ENCODE data around the gene MX1.

The MX1 gene, protein sequence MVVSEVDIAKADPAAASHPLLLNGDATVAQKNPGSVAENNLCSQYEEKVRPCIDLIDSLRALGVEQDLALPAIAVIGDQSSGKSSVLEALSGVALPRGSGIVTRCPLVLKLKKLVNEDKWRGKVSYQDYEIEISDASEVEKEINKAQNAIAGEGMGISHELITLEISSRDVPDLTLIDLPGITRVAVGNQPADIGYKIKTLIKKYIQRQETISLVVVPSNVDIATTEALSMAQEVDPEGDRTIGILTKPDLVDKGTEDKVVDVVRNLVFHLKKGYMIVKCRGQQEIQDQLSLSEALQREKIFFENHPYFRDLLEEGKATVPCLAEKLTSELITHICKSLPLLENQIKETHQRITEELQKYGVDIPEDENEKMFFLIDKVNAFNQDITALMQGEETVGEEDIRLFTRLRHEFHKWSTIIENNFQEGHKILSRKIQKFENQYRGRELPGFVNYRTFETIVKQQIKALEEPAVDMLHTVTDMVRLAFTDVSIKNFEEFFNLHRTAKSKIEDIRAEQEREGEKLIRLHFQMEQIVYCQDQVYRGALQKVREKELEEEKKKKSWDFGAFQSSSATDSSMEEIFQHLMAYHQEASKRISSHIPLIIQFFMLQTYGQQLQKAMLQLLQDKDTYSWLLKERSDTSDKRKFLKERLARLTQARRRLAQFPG

GRCh38 chr21:41425954-41426675 is at the start of gene MX1:
TSS of gene MX1 (plus strand) at chr21:41426239. CDS start at chr21:41432071, 5,832 bp downstream.
- peak; percentile 87 for DNase-seq
- peaks cover 67% of the 10 kb centered on the region for H3K4me1 Mint-ChIP-seq (ENCODE audit: low read depth)
- H3K4me3 Mint-ChIP-seq = peak within 1 kb of the TSS; percentile 87
- no peaks in the 10 kb centered on the region for H3K27me3 Mint-ChIP-seq
- H3K9me3 Mint-ChIP-seq = no peaks in the 10 kb centered on the region
- H3K27ac Mint-ChIP-seq = peak within 1 kb of the TSS; percentile 94
- H3K36me3 Mint-ChIP-seq (ENCODE audit: low read depth) = peaks cover 28% of the 10 kb centered on the region

GRCh38 chr21:41377715-41378114 is 48.3 kb upstream of the MX1 start:
- Mint-ChIP-seq H3K36me3 (ENCODE audit: low read depth) (peaks cover 59% of the 10 kb centered on the region), H3K9me3 (no peaks in the 10 kb centered on the region), H3K4me1 (ENCODE audit: low read depth) (peaks cover 25% of the 10 kb centered on the region), H3K4me3 (no peak overlapping the region), H3K27me3 (no peaks in the 10 kb centered on the region), H3K27ac (peak overlapping the region; percentile 4)
- DNase-seq = no peak

- peaks cover 16% of the 10 kb centered on the region for H3K4me1 Mint-ChIP-seq (ENCODE audit: low read depth)
- no peak overlapping the region for H3K4me3 Mint-ChIP-seq
- DNase-seq = no peak
- no peak overlapping the region for H3K27ac Mint-ChIP-seq
- peaks cover 62% of the 10 kb centered on the region for H3K36me3 Mint-ChIP-seq (ENCODE audit: low read depth)
- no peaks in the 10 kb centered on the region for H3K9me3 Mint-ChIP-seq
- no peaks in the 10 kb centered on the region for H3K27me3 Mint-ChIP-seq
Measured at GRCh38 chr21:41378849-41379248, 47.2 kb upstream of the MX1 start.

DNA sequence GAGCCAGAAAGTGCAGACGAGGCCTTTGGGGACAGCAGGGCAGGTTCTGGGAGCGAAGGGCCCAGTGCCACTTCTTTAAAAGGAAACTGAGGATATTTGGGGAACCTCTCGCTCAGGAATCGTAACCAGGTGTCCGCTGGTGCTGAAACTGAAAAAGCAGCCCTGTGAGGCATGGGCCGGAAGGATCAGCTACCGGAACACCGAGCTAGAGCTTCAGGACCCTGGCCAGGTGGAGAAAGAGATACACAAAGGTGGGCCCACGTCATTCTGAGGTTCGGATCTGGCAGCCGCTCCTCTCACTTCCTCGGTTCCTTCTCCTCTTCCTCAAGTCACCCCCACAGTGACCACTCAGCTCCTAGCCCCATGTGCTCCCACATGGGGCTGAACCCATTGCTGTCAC is 46.1 kb upstream of the MX1 start:
- Mint-ChIP-seq H3K27me3 (no peaks in the 10 kb centered on the region), H3K4me1 (ENCODE audit: low read depth) (peaks cover 8% of the 10 kb centered on the region), H3K4me3 (no peak overlapping the region), H3K27ac (no peak overlapping the region), H3K9me3 (no peaks in the 10 kb centered on the region), H3K36me3 (ENCODE audit: low read depth) (peaks cover 63% of the 10 kb centered on the region)
- no peak for DNase-seq

DNA sequence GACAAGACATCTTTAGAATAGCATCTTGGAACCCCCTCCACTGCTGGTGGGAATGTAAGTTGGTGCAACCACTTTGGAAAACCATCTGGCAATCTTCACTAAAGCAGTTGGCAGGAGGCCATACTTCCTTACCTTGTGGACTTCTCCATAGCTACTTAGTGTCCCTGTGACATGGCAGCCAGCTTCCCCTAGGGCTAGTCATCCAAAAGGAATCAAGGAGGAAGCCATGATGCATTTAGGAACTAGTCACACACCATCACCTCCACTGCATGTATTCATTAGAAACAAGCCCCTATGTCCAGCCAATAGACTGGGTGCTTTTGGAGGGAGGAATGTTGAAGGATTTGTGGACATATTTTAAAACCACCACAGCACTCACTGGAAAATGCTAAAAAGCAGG is 44.3 kb upstream of the MX1 start:
- peaks cover 66% of the 10 kb centered on the region for H3K36me3 Mint-ChIP-seq (ENCODE audit: low read depth)
- H3K9me3 Mint-ChIP-seq = no peaks in the 10 kb centered on the region
- no peak overlapping the region for H3K4me3 Mint-ChIP-seq
- H3K27me3 Mint-ChIP-seq = no peaks in the 10 kb centered on the region
- peaks cover 2% of the 10 kb centered on the region for H3K4me1 Mint-ChIP-seq (ENCODE audit: low read depth)
- H3K27ac Mint-ChIP-seq = no peak overlapping the region
- no peak for DNase-seq

GRCh38 chr21:41387042-41387819 is 38.8 kb upstream of the MX1 start:
- H3K36me3 Mint-ChIP-seq (ENCODE audit: low read depth) = peaks cover 61% of the 10 kb centered on the region
- H3K9me3 Mint-ChIP-seq = no peaks in the 10 kb centered on the region

GRCh38 chr21:41387824-41388223 is 38.2 kb upstream of the MX1 start:
- H3K36me3 Mint-ChIP-seq (ENCODE audit: low read depth) = peaks cover 56% of the 10 kb centered on the region
- no peaks in the 10 kb centered on the region for H3K27me3 Mint-ChIP-seq
- no peak overlapping the region for H3K4me3 Mint-ChIP-seq
- H3K9me3 Mint-ChIP-seq = no peaks in the 10 kb centered on the region
- no peak overlapping the region for H3K27ac Mint-ChIP-seq
- no peak for DNase-seq
- no peaks in the 10 kb centered on the region for H3K4me1 Mint-ChIP-seq (ENCODE audit: low read depth)

More at GRCh38 chr21:41387042-41387819, 38.8 kb upstream of the MX1 start:
- DNase-seq = no peak
- Mint-ChIP-seq H3K4me1 (ENCODE audit: low read depth) (no peaks in the 10 kb centered on the region), H3K4me3 (no peak overlapping the region), H3K27me3 (no peaks in the 10 kb centered on the region), H3K27ac (no peak overlapping the region)

DNA sequence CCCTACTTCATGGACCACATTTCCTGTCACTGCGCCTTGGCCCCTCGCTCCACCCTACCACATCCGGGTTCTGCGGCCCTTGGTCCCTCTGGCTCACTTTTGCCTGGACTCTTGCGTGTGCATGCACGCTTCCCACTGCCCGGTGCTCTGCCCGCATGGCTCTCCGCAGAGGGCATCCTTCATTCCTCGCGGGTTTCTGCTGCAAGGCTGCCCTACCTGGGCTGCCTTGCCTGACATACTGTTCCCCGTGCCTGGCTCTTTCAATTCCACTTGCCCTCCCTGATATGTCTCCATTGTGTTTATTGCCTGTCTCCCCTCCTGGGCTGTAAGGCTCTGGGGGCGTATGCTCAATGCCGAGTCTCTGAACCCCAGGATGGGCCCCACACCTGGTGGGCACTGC is 37.8 kb upstream of the MX1 start:
- no peak overlapping the region for H3K4me3 Mint-ChIP-seq
- H3K27ac Mint-ChIP-seq = peak overlapping the region; percentile 53
- peaks cover 57% of the 10 kb centered on the region for H3K36me3 Mint-ChIP-seq (ENCODE audit: low read depth)
- no peaks in the 10 kb centered on the region for H3K27me3 Mint-ChIP-seq
- no peaks in the 10 kb centered on the region for H3K9me3 Mint-ChIP-seq
- no peak for DNase-seq
- no peaks in the 10 kb centered on the region for H3K4me1 Mint-ChIP-seq (ENCODE audit: low read depth)

DNA sequence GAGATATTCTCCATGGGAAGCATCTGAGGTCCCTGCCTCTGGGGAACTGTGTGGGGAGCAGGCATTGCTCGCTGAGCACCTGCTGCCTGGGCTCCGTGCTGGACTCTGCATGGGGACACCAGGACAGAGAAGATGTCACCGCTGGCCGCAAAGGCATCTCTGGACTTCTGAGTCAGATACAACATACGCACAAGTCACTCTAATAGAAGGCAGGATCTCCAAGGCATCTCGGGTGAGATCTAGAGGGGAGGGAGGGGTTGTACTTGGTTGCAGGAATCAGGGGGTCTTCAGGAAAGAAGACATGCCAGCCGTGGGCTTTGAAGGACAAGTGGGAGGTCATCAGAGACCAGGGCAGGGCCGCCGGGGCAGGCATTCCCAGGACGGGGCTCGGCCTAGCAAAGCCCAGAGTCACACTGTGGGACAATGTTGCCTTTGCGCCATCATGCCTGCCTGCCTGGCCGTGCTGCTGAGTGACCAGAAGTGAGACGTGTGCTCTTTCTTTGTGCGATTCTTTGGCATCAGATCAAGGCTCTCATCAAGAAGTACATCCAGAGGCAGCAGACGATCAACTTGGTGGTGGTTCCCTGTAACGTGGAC is 35.9 kb upstream of the MX1 start:
- no peaks in the 10 kb centered on the region for H3K9me3 Mint-ChIP-seq
- no peak overlapping the region for H3K4me3 Mint-ChIP-seq
- H3K4me1 Mint-ChIP-seq (ENCODE audit: low read depth) = no peaks in the 10 kb centered on the region
- H3K27me3 Mint-ChIP-seq = no peaks in the 10 kb centered on the region
- DNase-seq = no peak
- no peak overlapping the region for H3K27ac Mint-ChIP-seq
- peaks cover 65% of the 10 kb centered on the region for H3K36me3 Mint-ChIP-seq (ENCODE audit: low read depth)

- no peak overlapping the region for H3K4me3 Mint-ChIP-seq
- DNase-seq = no peak
- H3K27me3 Mint-ChIP-seq = no peaks in the 10 kb centered on the region
- no peak overlapping the region for H3K27ac Mint-ChIP-seq
- H3K9me3 Mint-ChIP-seq = no peaks in the 10 kb centered on the region
- H3K4me1 Mint-ChIP-seq (ENCODE audit: low read depth) = no peaks in the 10 kb centered on the region
- peaks cover 70% of the 10 kb centered on the region for H3K36me3 Mint-ChIP-seq (ENCODE audit: low read depth)
Measured at GRCh38 chr21:41393876-41394465, 32.1 kb upstream of the MX1 start.

DNA sequence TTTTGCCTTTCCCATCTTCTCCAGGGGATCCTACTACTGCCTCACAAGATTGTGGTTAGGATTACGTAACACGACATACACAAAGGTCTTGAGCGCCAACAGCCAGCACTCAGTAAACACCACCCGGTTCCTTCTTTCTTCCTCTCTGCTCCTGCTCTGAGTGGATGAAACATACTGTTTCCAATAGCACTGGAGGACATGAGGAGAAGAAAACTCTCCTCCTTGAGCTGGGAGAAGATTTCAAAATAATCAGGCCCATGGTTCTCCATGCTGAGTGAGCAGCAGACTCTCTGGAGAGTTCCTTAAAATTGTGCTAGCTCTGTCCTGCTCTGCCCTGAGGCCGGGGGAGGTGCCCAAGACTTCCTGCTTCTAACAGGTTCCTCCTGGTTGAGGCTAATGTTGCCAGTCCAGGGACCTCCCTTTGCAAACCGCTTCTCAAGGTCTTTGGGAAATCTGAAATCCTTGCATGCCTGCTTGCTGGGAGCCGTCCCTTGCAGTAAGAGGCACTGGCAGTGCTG is 29.4 kb upstream of the MX1 start:
- Mint-ChIP-seq H3K27ac (peak overlapping the region; percentile 37), H3K9me3 (no peaks in the 10 kb centered on the region), H3K4me1 (ENCODE audit: low read depth) (no peaks in the 10 kb centered on the region), H3K36me3 (ENCODE audit: low read depth) (peaks cover 82% of the 10 kb centered on the region), H3K4me3 (no peak overlapping the region), H3K27me3 (no peaks in the 10 kb centered on the region)
- DNase-seq = no peak

GRCh38 chr21:41397471-41397891 is 28.6 kb upstream of the MX1 start:
- Mint-ChIP-seq H3K36me3 (ENCODE audit: low read depth) (peaks cover 86% of the 10 kb centered on the region), H3K9me3 (no peaks in the 10 kb centered on the region), H3K4me3 (no peak overlapping the region), H3K27me3 (no peaks in the 10 kb centered on the region), H3K27ac (peak overlapping the region; percentile 31), H3K4me1 (ENCODE audit: low read depth) (no peaks in the 10 kb centered on the region)
- no peak for DNase-seq

GRCh38 chr21:41398251-41398650 is 27.8 kb upstream of the MX1 start:
- no peak for DNase-seq
- H3K9me3 Mint-ChIP-seq = no peaks in the 10 kb centered on the region
- H3K27ac Mint-ChIP-seq = no peak overlapping the region
- H3K4me1 Mint-ChIP-seq (ENCODE audit: low read depth) = no peaks in the 10 kb centered on the region
- peaks cover 91% of the 10 kb centered on the region for H3K36me3 Mint-ChIP-seq (ENCODE audit: low read depth)
- no peak overlapping the region for H3K4me3 Mint-ChIP-seq
- H3K27me3 Mint-ChIP-seq = no peaks in the 10 kb centered on the region
